Suprapubic skin (tissue), 4 donors: Measurements from ENCODE around the gene NHLRC2. TPM values are rescaled to one million over a fixed set of nuclear protein-coding genes. Genes with fewer than 3 reads are reported as not detected.
"Not testable (repeated sequence)": the region's sequence is repeated elsewhere in the genome, so short reads cannot be mapped to it uniquely, and the experiment has no call there.

ENCODE experiments used
- DNase-seq, 2 donors: peaks; one replicate each; pipeline ENCODE4 v3.0.0-alpha.2; 2019; ENCODE audit warnings: low spot score in 2 of 2
- H3K27ac ChIP-seq: fragments of 200-600 bp; sonication (generic); one replicate; pipeline ENCODE4 v1.5.1; 2019
- H3K27me3 ChIP-seq: fragments of 200-600 bp; sonication (generic); one replicate; pipeline ENCODE4 v1.5.1; 2019
- H3K36me3 ChIP-seq: fragments of 200-600 bp; sonication (generic); one replicate; pipeline ENCODE4 v1.5.1; 2019
- H3K4me1 ChIP-seq: fragments of 200-600 bp; sonication (generic); one replicate; pipeline ENCODE4 v1.5.1; 2019
- H3K4me3 ChIP-seq: fragments of 200-600 bp; sonication (generic); one replicate; pipeline ENCODE4 v1.5.1; 2019; ENCODE audit warnings: mild to moderate bottlenecking
- H3K9me3 ChIP-seq: fragments of 200-600 bp; sonication (generic); one replicate; pipeline ENCODE4 v1.5.1; 2019
- CTCF ChIP-seq, 2 donors: fragments of 200-600 bp in 1 of 2; fragments of 450-650 bp in 1 of 2; sonication (generic) in 1 of 2; IDR thresholded peaks; one replicate each; pipeline ENCODE4 v1.5.1; 2016 to 2019; ENCODE audit warnings: antibody characterized with exemption in 2 of 2, mild to moderate bottlenecking in 1 of 2, moderate library complexity in 1 of 2
- EP300 ChIP-seq: sonication (generic); formaldehyde crosslinking; IDR thresholded peaks from one replicate; pipeline ENCODE4 v1.6.1; 2017; ENCODE audit warnings: antibody characterized with exemption
- POLR2A ChIP-seq, 2 donors: fragments of 450-650 bp; IDR thresholded peaks; one replicate each; pipeline ENCODE4 v1.6.1; 2017; ENCODE audit warnings: antibody characterized with exemption in 2 of 2, mild to moderate bottlenecking in 2 of 2, moderate library complexity in 2 of 2
- POLR2AphosphoS5 ChIP-seq, 3 donors: sonication (generic); formaldehyde crosslinking; IDR thresholded peaks; one replicate each; pipeline ENCODE4 v1.6.1; 2017; ENCODE audit warnings: antibody characterized with exemption in 3 of 3
- WGBS: methylation state at CpG from one replicate; pipeline ENCODE4 v1.1.5; 2018; 5-methylcytosine and 5-hydroxymethylcytosine counted together
- total RNA-seq, 4 donors: library from RNA; depleted of rRNA; stranded (reverse); fragments of >200 nt; gene quantifications; one replicate each; pipeline ENCODE4 v1.1.0, GENCODE V29; 2016

Gene NHLRC2
- total RNA-seq, 4 donors from 2014 or later = 35.3 to 49.6 (median 42.3) TPM

GRCh38 chr10:113820507-113820906 lies 34.0 kb upstream of the NHLRC2 start:
- DNase-seq = no peak
- no peaks in the 10 kb centered on the region for H3K36me3 ChIP-seq
- H3K27ac ChIP-seq = no peak overlapping the region
- H3K4me3 ChIP-seq = no peak overlapping the region
- H3K4me1 ChIP-seq = no peaks in the 10 kb centered on the region
- 69% methylated on average over 8 of the region's 8 CpGs for WGBS
- TF ChIP-seq POLR2AphosphoS5 (IDR thresholded peaks at IDR 0.05) (no peak), EP300 (no peak), CTCF (IDR thresholded peaks at IDR 0.05) (no peak)
- H3K9me3 ChIP-seq = no peaks in the 10 kb centered on the region
- no peaks in the 10 kb centered on the region for H3K27me3 ChIP-seq

- not testable (repeated sequence) for H3K36me3 ChIP-seq, H3K27ac ChIP-seq, H3K4me1 ChIP-seq, H3K27me3 ChIP-seq, H3K4me3 ChIP-seq, DNase-seq, H3K9me3 ChIP-seq
- 58% methylated on average over 3 of the region's 3 CpGs for WGBS
Observed at GRCh38 chr10:113821306-113821705, 33.2 kb upstream of the NHLRC2 start.

GRCh38 chr10:113822174-113822573 lies 32.3 kb upstream of the NHLRC2 start:
- TF ChIP-seq POLR2A (IDR thresholded peaks at IDR 0.05) = no peak
- no peak for TF ChIP-seq EP300
- TF ChIP-seq POLR2AphosphoS5 (IDR thresholded peaks at IDR 0.05) = no peak
- no peak for TF ChIP-seq CTCF (IDR thresholded peaks at IDR 0.05)
- DNase-seq = no peak
- no peak overlapping the region for H3K27ac ChIP-seq
- H3K27me3 ChIP-seq = no peaks in the 10 kb centered on the region
- H3K4me3 ChIP-seq = no peak overlapping the region
- H3K36me3 ChIP-seq = no peaks in the 10 kb centered on the region
- over 99% methylated on average over 7 of the region's 7 CpGs for WGBS
- H3K9me3 ChIP-seq = no peaks in the 10 kb centered on the region
- no peaks in the 10 kb centered on the region for H3K4me1 ChIP-seq

GRCh38 chr10:113823389-113823788 lies 31.1 kb upstream of the NHLRC2 start:
- Histone ChIP-seq H3K4me1 (no peaks in the 10 kb centered on the region), H3K27me3 (no peaks in the 10 kb centered on the region), H3K9me3 (no peaks in the 10 kb centered on the region), H3K4me3 (no peak overlapping the region), H3K27ac (no peak overlapping the region), H3K36me3 (no peaks in the 10 kb centered on the region)
- TF ChIP-seq EP300 (no peak), CTCF (IDR thresholded peaks at IDR 0.05) (no peak), POLR2A (IDR thresholded peaks at IDR 0.05) (no peak), POLR2AphosphoS5 (IDR thresholded peaks at IDR 0.05) (no peak)
- 62% methylated on average over 4 of the region's 4 CpGs for WGBS
- DNase-seq = no peak

- no peak for DNase-seq
- Histone ChIP-seq H3K4me3 (no peak overlapping the region), H3K9me3 (no peaks in the 10 kb centered on the region), H3K27ac (no peak overlapping the region), H3K4me1 (no peaks in the 10 kb centered on the region), H3K27me3 (no peaks in the 10 kb centered on the region), H3K36me3 (no peaks in the 10 kb centered on the region)
- TF ChIP-seq CTCF (IDR thresholded peaks at IDR 0.05) = no peak
- 87% methylated on average over 2 of the region's 2 CpGs for WGBS
Observed at GRCh38 chr10:113825791-113826190, 28.7 kb upstream of the NHLRC2 start.

- H3K4me1 ChIP-seq, H3K4me3 ChIP-seq, H3K9me3 ChIP-seq, H3K27me3 ChIP-seq, DNase-seq, H3K27ac ChIP-seq, H3K36me3 ChIP-seq: not testable (repeated sequence)
- 88% methylated on average over 10 of the region's 10 CpGs for WGBS
Observed at GRCh38 chr10:113828567-113828966, 25.9 kb upstream of the NHLRC2 start.
